ENCODE results near the gene MARS2.
"Not testable (repeated sequence)": the region's sequence is repeated elsewhere in the genome, so short reads cannot be mapped to it uniquely, and the experiment has no call there.

MARS2 gene

DNA sequence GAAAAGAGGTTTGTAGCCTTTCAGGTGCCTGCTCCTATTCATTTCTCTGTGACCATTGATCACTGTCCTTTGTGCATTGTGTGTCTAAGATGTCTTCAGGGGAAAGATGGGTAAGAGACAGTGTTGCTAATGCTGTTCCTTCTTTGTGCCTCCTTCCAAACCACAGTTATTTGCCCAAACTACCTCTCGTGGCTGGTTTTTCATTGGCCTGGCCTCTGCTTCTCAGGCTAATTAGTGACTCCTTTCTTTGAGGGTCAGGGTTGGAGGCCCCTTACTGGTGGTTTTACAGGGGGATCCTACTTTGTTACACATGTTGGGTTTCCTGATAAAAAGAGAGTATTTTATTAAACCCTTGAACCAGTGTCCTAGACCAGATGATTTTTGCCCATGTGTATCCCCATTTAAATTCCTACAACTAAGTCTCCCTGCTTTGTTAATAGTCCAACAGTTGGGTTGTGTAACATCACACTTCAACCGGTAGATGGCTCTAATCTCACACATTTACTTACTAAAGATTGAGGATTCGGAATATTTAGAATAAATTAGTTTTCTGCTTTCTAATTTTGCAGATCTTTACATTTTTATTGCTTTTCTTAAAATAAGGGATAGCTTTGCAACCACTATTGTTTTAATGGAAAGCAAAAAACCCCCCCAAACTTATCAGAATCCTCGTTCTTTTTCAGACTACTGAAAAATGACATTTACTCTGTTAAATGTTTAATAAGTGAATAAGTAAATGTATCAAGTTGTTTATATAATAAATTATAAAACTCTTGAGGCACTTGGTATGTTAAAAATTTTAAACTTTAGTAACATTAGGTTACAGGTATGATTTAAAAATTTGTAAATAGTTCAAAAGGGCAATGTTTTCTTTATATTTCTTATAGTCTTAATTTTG is 2.4 kb downstream of the MARS2 start:
- no peak for DNase-seq

DNA sequence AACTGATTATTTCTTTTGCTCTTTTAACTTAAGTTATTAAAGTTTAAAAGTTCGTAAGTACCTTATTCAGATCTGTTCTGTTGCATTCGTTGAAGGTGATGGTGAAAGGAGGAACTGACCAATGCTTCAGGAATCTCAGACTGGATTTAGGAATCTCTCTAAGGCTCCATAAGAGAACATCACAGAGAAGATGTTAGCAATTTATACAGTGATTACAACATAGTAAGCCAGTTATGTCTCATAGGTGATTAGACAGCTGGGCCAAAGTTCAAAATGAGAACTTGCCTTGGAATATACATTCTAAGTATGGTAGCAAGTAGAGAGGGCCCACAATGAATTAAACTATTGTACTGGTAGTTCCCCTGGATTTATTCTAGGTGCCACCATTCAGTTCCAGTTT is 3.2 kb downstream of the MARS2 start:
- DNase-seq, result no peak

DNA sequence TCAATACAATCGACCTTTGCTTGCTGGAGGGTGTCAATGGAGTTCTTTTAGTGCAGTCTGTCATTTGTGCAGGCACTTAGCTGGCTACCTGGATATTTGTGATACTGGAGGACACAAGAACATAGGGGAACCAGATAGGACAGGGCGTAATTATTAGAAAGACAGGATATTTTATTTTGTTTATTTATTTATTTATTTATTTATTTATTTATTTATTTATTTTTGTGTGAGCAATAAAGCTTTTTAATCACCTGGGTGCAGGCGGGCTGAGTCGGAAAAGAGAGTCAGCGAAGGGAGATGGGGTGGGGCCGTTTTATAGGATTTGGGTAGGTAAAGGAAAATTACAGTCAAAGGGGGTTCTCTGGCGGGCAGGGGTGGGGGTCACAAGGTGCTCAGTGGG is 4.0 kb downstream of the MARS2 start:
- DNase-seq, result not testable (repeated sequence)

DNA sequence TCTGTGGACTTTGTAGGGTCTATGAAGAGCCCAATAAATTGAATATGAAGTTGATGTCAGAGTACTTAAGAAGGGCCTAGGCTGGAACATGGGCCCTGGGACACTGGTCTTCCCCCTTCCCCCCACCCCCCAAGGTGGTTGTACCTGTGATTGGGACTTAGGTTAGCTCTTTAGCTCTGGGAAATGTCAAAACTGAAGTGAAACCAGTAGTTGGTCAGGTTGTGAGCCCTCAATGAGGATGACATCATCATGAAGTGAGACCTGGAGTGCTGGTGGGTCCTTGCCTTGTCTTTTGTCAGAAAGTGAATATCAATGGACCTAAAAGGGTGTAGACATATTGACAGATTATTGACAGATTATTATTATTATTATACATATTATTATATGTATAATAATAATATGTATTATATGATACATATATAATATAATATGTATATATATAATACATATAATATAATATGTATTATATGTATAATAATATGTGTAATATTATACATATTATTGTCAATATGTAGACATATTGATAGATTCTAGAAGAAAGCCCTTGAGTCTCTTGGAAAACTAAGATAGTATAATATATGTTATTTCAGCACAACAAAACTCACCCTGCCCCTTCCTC is 5.4 kb downstream of the MARS2 start:
- DNase-seq, result no peak

DNA sequence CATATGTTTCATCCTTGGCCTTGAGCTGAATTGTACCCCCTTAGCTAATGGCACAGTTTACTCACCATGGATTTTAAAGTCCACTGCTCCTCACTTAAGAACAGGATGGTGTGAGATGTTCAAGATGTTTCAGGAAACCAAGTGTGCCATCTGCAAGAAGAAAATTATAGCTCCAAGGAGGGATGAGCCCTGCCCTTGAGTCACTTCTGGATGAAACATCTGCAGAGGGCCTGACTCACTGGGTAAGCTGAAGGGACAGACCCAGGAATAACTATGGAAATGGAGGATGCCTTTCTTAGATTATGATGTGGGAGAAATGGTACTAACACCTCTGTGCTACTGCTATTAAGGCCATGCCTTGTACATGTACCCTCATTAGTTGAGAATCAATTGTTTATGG is 6.4 kb downstream of the MARS2 start:
- no peak for DNase-seq

DNA sequence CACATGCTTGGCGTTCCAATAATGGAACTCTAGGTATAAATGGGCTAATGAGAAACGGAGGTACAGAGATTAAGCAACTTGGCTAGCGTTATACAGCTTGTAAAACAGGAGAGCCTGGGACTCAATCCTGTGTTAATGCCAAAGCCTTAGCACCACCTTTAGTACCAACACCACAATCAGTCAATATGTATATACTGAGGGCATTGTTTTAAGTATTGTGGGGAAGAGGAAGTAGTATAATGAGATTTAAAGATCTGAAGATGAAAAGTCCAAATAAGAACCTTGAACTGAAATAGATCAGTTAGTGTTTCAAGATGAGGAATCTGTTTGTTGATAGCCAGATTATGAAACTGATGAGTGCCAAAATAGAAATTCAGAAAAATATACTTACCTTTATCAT is 8.1 kb downstream of the MARS2 start:
- no peak for DNase-seq

- DNase-seq, result no peak
Observed at GRCh38 chr2:197717863-197718262, 12.7 kb downstream of the MARS2 start.

- DNase-seq, result no peak
Observed at GRCh38 chr2:197727011-197727410, 21.8 kb downstream of the MARS2 start.

DNA sequence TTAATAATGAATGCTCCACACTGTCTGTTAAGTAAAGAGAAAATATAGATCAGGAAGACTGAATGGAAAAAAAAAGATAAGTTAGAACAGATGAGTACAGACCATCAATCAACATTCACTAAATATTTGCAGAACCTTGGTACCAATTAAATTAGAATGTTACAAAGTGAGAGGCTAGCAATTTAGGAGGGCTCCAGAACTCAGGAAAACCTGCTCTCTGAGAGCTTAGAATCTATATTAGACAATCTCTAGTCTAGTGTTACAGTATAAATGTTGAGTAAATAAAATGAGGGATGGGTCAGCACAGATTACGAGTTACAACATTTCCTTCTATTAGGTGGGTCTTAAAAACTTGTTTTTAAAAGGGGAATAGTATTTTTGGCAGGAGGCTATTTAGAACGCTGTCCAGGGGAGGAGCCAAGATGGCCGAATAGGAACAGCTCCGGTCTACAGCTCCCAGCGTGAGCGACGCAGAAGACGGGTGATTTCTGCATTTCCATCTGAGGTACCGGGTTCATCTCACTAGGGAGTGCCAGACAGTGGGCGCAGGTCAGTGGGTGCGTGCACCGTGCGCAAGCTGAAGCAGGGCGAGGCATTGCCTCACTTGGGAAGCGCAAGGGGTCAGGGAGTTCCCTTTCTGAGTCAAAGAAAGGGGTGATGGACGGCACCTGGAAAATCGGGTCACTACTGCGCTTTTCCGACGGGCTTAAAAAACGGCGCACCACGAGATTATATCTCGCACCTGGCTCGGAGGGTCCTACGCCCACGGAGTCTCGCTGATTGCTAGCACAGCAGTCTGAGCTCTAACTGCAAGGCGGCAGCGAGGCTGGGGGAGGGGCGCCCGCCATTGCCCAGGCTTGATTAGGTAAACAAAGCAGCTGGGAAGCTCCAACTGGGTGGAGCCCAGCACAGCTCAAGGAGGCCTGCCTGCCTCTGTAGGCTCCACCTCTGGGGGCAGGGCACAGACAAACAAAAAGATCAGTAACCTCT is 23.7 kb downstream of the MARS2 start:
- DNase-seq, result not testable (repeated sequence)

DNA sequence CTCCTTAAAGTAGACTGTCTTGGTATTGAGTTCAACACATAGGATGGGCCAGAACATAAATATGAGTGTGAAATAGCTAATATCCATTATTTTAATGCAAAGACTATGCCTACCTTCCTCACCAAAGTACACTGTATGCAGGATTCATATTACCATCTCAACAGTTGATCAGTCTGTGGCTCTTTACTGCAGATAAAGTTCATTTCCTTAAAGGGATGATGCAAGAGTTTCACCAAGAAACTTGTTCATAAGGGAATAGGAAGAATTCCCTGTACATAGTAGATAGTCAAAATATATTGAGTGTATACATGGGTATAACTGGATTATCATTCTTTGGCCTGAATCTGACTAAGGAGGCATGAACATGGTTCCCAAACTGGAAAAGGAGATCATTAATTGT is 35.0 kb downstream of the MARS2 start:
- DNase-seq, result no peak

All from activated CD4-positive, CD25-positive, alpha-beta regulatory T cell treated with anti-CD3 and anti-CD28 coated beads, Interleukin-2, amount 50 U/mL, for 72 hours (primary cell).